ENCODE measurements around the gene MARCHF6.

The MARCHF6 gene

DNA sequence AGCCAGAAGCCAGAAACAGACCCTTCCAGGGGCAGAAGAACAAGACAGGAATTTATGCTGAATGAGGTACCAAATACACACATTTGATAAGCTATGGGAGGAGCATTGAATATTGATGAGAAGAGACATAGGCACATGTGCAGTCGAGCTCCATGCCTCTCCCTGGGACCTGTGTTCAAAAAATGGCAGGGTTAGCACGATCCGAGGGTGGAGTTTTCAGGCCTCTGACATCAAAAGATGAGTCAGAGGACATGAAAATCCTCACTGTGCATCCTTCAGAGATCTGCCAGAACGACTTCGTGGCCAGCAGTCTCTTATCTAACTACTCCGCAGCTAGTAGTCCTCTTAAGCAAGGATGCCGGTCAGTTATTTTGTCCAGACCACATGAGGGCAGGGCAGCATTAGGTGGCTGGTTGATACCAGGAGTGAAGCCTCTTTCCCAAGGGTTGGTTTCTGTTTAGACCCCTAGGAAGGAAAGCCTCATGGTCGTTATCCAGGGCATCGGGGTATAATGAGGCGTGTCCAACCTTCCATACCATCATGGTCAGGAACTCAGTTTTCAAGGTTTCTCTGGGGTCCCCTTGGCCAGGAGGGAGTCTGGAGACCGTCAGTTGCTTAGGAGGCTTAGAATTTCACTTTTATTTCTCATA is 34.2 kb upstream of the MARCHF6 start:
- no peak for TF ChIP-seq CTCF (conservative IDR thresholded peaks at IDR 0.05)
- no peak overlapping the region for H3K27ac ChIP-seq

GRCh38 chr5:10320793-10321192 is 32.7 kb upstream of the MARCHF6 start:
- no peak overlapping the region for H3K27ac ChIP-seq

DNA sequence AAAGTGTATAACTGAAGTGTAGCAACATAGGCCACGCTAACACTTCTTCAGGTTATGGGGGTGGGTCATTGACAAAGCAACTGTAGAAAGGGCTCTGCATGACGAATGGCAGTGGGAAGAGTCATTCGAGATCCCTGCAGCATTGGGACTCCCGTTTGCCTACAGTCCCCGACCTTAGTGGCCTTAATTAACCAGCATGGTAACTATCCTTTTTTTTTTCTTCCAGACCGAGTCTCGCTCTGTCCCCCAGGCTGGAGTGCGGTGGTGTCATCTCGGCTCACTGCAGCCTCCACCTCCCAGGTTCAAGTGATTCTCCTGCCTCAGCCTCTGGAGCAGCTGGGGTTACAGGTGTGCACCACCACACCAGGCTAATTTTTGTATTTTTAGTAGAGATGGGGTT is 31.6 kb upstream of the MARCHF6 start:
- no peak overlapping the region for H3K27ac ChIP-seq
- no peak for TF ChIP-seq CTCF (conservative IDR thresholded peaks at IDR 0.05)

More at GRCh38 chr5:10320793-10321192, 32.7 kb upstream of the MARCHF6 start:
- TF ChIP-seq CTCF (conservative IDR thresholded peaks at IDR 0.05): no peak

- no peak for TF ChIP-seq CTCF (conservative IDR thresholded peaks at IDR 0.05)
- peak overlapping the region; percentile 38; the same call in 1 of the 2 replicates for H3K27ac ChIP-seq
These were observed 29.7 kb upstream of the MARCHF6 start for GRCh38 chr5:10323588-10324488.

- peak overlapping the region; percentile 38 for H3K27ac ChIP-seq
- TF ChIP-seq CTCF (conservative IDR thresholded peaks at IDR 0.05): no peak
These were observed 28.8 kb upstream of the MARCHF6 start for GRCh38 chr5:10324518-10325370.

- no peak for TF ChIP-seq CTCF (conservative IDR thresholded peaks at IDR 0.05)
- no peak overlapping the region for H3K27ac ChIP-seq
These were observed 25.2 kb upstream of the MARCHF6 start for GRCh38 chr5:10328323-10328722.

- TF ChIP-seq CTCF (conservative IDR thresholded peaks at IDR 0.05): no peak
- no peak overlapping the region for H3K27ac ChIP-seq
These were observed 24.1 kb upstream of the MARCHF6 start for GRCh38 chr5:10329446-10329819.

All from VCaP (cell line).